GM10266 (cell line): Measurements from ENCODE around the gene HPS1.

Source experiments
- DNase-seq: peaks from one replicate; pipeline ENCODE4 v3.0.0; 2012; ENCODE audit errors: extremely low spot score
- CTCF ChIP-seq: IDR thresholded peaks from 2 replicates; pipeline ENCODE4 v1.5.1; 2012; ENCODE audit warnings: mild to moderate bottlenecking, low read depth; ENCODE audit not compliant: control insufficient read depth, insufficient read depth; ENCODE audit errors: missing control alignments

Gene HPS1

GRCh38 chr10:98446661-98447221 lies at the start of gene HPS1:
Gene HPS1 (minus strand): TSS chr10:98446935. CDS start chr10:98443240, 3,695 bp downstream.
- peak; percentile 92 for DNase-seq
- TF ChIP-seq CTCF, result no peak

- TF ChIP-seq CTCF, result no peak
- no peak for DNase-seq
Measured at GRCh38 chr10:98492763-98493162, 46.0 kb upstream of the HPS1 start.

GRCh38 chr10:98489561-98490481 lies 43.1 kb upstream of the HPS1 start:
- no peak for DNase-seq

GRCh38 chr10:98488669-98489430 lies 42.1 kb upstream of the HPS1 start:
- DNase-seq, result no peak
- no peak for TF ChIP-seq CTCF

More at GRCh38 chr10:98489561-98490481, 43.1 kb upstream of the HPS1 start:
- TF ChIP-seq CTCF, result no peak

GRCh38 chr10:98487649-98488048 lies 40.9 kb upstream of the HPS1 start:
- DNase-seq, result no peak
- peak; percentile 22 for TF ChIP-seq CTCF

- DNase-seq, result no peak
Measured at GRCh38 chr10:98486421-98486820, 39.7 kb upstream of the HPS1 start.

More at GRCh38 chr10:98486421-98486820, 39.7 kb upstream of the HPS1 start:
- no peak for TF ChIP-seq CTCF
